ENCODE measurements around the gene TRIM29. TPM values are rescaled to one million over a fixed set of nuclear protein-coding genes. Genes with fewer than 3 reads are reported as not detected.

Gene TRIM29
- total RNA-seq: 3.4 TPM
- long read RNA-seq, partial matches to known transcripts: 2 of 5 reads
- long read RNA-seq, other reads (novel, unspliced or antisense): 2 of 5 reads

DNA sequence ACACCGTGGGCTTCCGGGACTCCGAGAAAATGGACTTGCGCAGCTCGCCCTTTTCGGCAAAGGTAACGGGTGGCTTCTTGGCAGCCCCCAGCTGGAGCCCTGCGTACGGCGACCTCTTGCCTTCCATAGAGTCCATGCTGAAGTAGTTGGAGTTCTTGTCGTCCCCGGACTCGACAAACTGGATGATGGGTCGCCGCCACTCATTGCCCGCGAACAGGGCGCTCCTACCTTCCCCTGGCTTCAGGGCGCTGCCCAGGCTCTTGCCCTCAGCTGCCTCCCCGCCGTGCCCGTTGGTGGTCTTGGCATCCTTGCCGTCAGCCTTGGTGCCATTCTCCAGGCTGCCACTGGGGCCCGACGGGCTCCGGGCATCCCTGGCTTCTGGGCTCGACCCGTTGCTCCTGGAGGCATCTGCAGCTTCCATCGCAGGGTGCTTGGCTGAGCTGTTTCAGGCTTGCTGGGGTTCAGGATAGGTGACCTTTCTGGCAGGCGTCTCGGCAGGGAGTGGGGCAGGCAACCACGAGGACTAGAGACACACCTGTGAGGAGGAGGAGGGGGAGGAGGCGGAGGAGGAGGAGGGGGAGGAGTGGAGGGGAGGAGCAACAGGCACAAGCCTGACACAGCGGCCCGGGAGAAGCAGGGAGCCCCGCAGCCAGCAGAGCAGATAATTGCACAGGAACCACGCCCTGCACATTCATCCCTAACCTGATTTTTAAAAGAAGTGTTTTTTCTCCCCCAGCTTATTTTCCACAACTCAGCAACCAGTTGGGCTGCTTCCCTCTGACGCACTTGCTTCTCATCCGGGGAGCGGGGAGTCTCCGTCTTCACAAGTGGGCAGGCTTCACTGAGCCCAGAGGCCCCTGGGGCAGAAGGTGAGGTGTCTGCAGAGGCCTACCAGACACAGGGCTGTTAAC, at the start of gene TRIM29:
TSS of gene TRIM29 (minus strand) at position 503 of the 911 bp plus-strand sequence. CDS start at position 421, 82 bp downstream.
- no peak for ATAC-seq
- Histone ChIP-seq H3K9me3 (no peaks in the 10 kb centered on the region), H3K4me3 (no peak within 1 kb of the TSS), H3K27ac (no peak within 1 kb of the TSS), H3K36me3 (no peaks in the 10 kb centered on the region), H3K27me3 (peaks cover 16% of the 10 kb centered on the region), H3K4me1 (no peaks in the 10 kb centered on the region)
- TF ChIP-seq, protein P1, sequence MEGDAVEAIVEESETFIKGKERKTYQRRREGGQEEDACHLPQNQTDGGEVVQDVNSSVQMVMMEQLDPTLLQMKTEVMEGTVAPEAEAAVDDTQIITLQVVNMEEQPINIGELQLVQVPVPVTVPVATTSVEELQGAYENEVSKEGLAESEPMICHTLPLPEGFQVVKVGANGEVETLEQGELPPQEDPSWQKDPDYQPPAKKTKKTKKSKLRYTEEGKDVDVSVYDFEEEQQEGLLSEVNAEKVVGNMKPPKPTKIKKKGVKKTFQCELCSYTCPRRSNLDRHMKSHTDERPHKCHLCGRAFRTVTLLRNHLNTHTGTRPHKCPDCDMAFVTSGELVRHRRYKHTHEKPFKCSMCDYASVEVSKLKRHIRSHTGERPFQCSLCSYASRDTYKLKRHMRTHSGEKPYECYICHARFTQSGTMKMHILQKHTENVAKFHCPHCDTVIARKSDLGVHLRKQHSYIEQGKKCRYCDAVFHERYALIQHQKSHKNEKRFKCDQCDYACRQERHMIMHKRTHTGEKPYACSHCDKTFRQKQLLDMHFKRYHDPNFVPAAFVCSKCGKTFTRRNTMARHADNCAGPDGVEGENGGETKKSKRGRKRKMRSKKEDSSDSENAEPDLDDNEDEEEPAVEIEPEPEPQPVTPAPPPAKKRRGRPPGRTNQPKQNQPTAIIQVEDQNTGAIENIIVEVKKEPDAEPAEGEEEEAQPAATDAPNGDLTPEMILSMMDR (IDR thresholded peaks at IDR 0.05): no peak
- intact Hi-C loops (cut with DNase I): no loop called here
- peak; percentile 54 for DNase-seq

DNA sequence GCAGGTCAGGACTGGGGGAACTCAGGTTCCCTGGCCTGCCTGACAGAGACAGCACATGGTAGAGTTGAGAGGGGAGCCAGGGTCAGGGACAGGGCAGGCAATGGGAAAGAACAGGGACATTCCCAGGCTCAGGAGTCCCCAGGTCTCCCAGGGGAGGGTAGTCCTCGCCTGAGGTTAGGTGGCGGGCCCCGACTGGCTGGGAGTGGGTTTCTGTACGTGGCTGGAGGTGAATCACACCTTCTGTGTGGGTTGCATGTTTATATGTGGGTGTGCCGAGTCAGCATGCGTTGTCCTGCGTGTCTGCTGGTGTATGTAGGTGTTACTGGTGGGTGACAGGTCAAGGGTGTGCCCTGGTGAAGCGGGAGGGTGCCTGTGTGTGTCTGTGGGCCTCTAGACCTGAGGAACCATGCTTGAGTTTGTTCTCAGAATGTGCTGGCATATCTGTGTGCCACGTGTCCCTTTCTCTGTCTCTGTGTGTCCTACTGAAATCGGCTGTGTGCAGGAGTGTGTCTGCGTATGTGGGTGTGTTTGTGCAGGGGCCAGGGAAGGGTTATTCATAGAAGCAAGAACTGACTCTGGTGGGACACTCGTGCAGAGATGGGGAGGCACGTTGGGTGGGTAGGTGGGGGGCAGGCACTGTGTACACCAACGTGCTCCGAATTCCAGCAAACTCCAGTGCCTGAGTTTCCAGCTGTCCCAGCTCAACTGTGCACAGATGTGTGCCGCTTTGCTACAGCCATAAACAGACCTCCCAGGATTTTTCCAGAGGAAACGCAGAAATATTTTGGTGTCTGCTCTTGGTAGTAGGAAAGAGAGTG, 49.1 kb upstream of the TRIM29 start:
- Histone ChIP-seq H3K27ac (peak overlapping the region; percentile 42), H3K4me3 (no peak overlapping the region), H3K4me1 (peaks cover 7% of the 10 kb centered on the region), H3K27me3 (no peaks in the 10 kb centered on the region), H3K9me3 (no peaks in the 10 kb centered on the region), H3K36me3 (no peaks in the 10 kb centered on the region)
- ATAC-seq: no peak
- DNase-seq: peak; percentile 59
- TF ChIP-seq, protein P1 (IDR thresholded peaks at IDR 0.05): no peak
- intact Hi-C loops (cut with DNase I): no loop called here

DNA sequence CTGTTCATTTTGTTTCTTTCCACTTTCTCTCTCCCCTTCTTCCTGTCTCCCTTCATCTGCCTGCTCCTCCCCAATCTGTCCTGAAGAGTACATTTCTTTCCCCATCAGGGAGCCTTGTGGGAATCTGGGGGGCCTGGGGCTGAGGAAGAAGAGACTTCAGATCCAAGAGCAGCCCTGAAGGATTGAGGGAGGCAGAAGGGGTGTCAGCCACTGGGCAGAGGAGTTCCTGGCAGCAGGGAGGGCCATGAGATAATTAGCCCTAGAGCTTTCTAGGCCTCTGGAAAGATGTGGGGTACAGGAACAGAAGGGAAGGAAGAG, 48.5 kb upstream of the TRIM29 start:
- ATAC-seq: no peak
- Histone ChIP-seq H3K4me1 (peaks cover 7% of the 10 kb centered on the region), H3K4me3 (no peak overlapping the region), H3K27ac (peak overlapping the region; percentile 42), H3K9me3 (no peaks in the 10 kb centered on the region), H3K27me3 (no peaks in the 10 kb centered on the region), H3K36me3 (no peaks in the 10 kb centered on the region)
- DNase-seq: peak; percentile 28
- TF ChIP-seq, protein P1 (IDR thresholded peaks at IDR 0.05): no peak
- intact Hi-C loops (cut with DNase I): no loop called here

GRCh38 chr11:120185706-120186455, 48.0 kb upstream of the TRIM29 start:
- H3K4me1 ChIP-seq: peaks cover 7% of the 10 kb centered on the region
- H3K36me3 ChIP-seq: no peaks in the 10 kb centered on the region
- TF ChIP-seq, protein P1 (IDR thresholded peaks at IDR 0.05): no peak
- intact Hi-C loops (cut with DNase I): no loop called here
- no peaks in the 10 kb centered on the region for H3K27me3 ChIP-seq
- peak overlapping the region; percentile 42 for H3K27ac ChIP-seq
- no peak for DNase-seq
- H3K4me3 ChIP-seq: no peak overlapping the region
- no peak for ATAC-seq
- H3K9me3 ChIP-seq: no peaks in the 10 kb centered on the region

GRCh38 chr11:120184946-120185705, 47.2 kb upstream of the TRIM29 start:
- peak; percentile 35 for ATAC-seq
- H3K27ac ChIP-seq: peak overlapping the region; percentile 6
- H3K36me3 ChIP-seq: no peaks in the 10 kb centered on the region
- DNase-seq: peak; percentile 62
- TF ChIP-seq, protein P1 (IDR thresholded peaks at IDR 0.05): no peak
- H3K27me3 ChIP-seq: no peaks in the 10 kb centered on the region
- intact Hi-C loops (cut with DNase I): no loop called here
- no peak overlapping the region for H3K4me3 ChIP-seq
- no peaks in the 10 kb centered on the region for H3K9me3 ChIP-seq
- H3K4me1 ChIP-seq: peaks cover 7% of the 10 kb centered on the region
